Activated naive CD8-positive, alpha-beta T cell treated with anti-CD3 and anti-CD28 coated beads, Interleukin-2, amount 10 ng/mL, durations not matched to agents 7 days and 5 days (primary cell): ENCODE data around the gene HMCN2. TPM values are rescaled to one million over a fixed set of nuclear protein-coding genes. Genes with fewer than 3 reads are reported as not detected.
"Not testable (repeated sequence)": the region's sequence is repeated elsewhere in the genome, so short reads cannot be mapped to it uniquely, and the experiment has no call there.

Experiments used
- ATAC-seq: fragments of 150-1000 bp; cut with Tn5 transposase; one replicate; pipeline ENCODE4 v1.10.0; 2021; ENCODE audit warnings: low read depth, moderate library complexity
- POLR2A ChIA-PET: fragments of 350-600 bp; sonication (Branson Sonifier 250); formaldehyde crosslinking; loops from one replicate; lab custom pipeline; 2021; ENCODE audit warnings: antibody characterized with exemption; lab: Charles Lee
- DNase-seq: peaks from one replicate; pipeline ENCODE4 v3.0.0; 2021
- H3K27ac Mint-ChIP-seq: one replicate; pipeline ENCODE4 v1.8.0; 2022; ENCODE audit warnings: mild to moderate bottlenecking, mixed read lengths
- H3K27me3 Mint-ChIP-seq: one replicate; pipeline ENCODE4 v1.8.0; 2022; ENCODE audit warnings: mild to moderate bottlenecking, moderate library complexity, mixed read lengths
- H3K36me3 Mint-ChIP-seq: one replicate; pipeline ENCODE4 v1.8.0; 2021; ENCODE audit warnings: mild to moderate bottlenecking, mixed read lengths
- H3K4me1 Mint-ChIP-seq: one replicate; pipeline ENCODE4 v1.8.0; 2021; ENCODE audit warnings: mixed read lengths
- H3K4me3 Mint-ChIP-seq: one replicate; pipeline ENCODE4 v1.8.0; 2022; ENCODE audit warnings: mild to moderate bottlenecking, moderate library complexity, mixed read lengths
- H3K9me3 Mint-ChIP-seq: one replicate; pipeline ENCODE4 v1.8.0; 2021; ENCODE audit warnings: mixed read lengths
- total RNA-seq, 2 experiments: library from RNA; stranded (reverse); gene quantifications; one replicate each; pipeline ENCODE4 v1.2.3, GENCODE V29; 2021

HMCN2 gene
- total RNA-seq, 2 experiments from 2014 or later = not detected

DNA sequence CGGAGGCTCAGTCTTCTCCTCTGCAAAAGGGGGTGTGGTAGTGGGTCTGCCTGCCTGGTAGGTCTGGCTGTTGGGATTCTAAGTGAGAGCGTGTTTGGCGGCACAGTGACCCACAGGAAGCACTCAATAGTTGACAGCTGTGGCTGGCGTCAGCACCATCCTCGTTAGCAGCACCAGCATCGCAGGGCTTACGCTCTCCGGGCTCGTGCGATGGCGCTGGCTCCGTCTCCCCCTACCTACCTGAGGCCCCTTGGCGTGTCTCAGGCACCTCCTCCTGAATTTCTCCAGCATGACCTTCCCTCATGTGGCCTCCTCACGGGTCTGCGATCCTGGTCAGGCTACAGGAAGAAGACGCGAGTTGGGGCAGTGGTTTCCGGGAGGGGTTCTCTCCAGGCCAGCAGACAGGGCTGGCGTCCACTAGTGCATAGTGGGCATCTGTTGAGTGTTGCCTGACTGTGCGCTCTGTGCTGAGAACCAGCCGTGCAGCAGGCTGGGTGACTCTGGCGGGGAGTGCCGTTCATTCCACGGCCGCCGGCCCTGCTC is 66.9 kb downstream of the HMCN2 start:
- no peaks in the 10 kb centered on the region for H3K9me3 Mint-ChIP-seq
- peaks cover 17% of the 10 kb centered on the region for H3K27me3 Mint-ChIP-seq

GRCh38 chr9:130333041-130333711 is 67.6 kb downstream of the HMCN2 start:
- no peak overlapping the region for H3K27ac Mint-ChIP-seq
- H3K27me3 Mint-ChIP-seq = peaks cover 17% of the 10 kb centered on the region
- H3K4me3 Mint-ChIP-seq = no peak overlapping the region
- no peaks in the 10 kb centered on the region for H3K4me1 Mint-ChIP-seq
- H3K9me3 Mint-ChIP-seq = no peaks in the 10 kb centered on the region
- ATAC-seq (no peak), DNase-seq (no peak)
- POLR2A ChIA-PET = no interaction called here
- H3K36me3 Mint-ChIP-seq = no peaks in the 10 kb centered on the region

More for the DNA sequence above, 66.9 kb downstream of the HMCN2 start:
- ATAC-seq (no peak), DNase-seq (no peak)
- H3K36me3 Mint-ChIP-seq = no peaks in the 10 kb centered on the region
- POLR2A ChIA-PET = no interaction called here
- H3K27ac Mint-ChIP-seq = no peak overlapping the region
- H3K4me3 Mint-ChIP-seq = no peak overlapping the region
- no peaks in the 10 kb centered on the region for H3K4me1 Mint-ChIP-seq

DNA sequence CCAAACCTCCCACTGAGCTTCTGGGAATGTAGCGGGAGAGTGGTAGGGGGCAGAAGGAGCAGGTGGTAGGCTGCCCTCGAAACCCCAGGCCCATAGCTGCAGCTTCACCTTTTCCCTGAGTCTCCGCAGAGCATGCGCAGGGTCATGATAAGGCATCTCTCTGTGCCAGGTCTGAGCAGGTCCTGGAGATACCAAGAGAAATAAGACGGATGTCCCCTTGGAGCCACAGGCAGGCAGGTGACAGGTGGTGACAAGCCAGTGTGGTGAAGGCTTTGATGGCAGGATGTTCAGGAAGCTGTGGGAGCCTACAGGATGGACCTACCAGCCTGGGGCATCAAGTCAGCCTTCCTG is 68.1 kb downstream of the HMCN2 start:
- H3K27me3 Mint-ChIP-seq = peaks cover 14% of the 10 kb centered on the region
- ATAC-seq (no peak), DNase-seq (no peak)
- H3K27ac Mint-ChIP-seq = no peak overlapping the region
- H3K36me3 Mint-ChIP-seq = no peaks in the 10 kb centered on the region
- no peaks in the 10 kb centered on the region for H3K4me1 Mint-ChIP-seq
- no peak overlapping the region for H3K4me3 Mint-ChIP-seq
- H3K9me3 Mint-ChIP-seq = no peaks in the 10 kb centered on the region
- POLR2A ChIA-PET = no interaction called here

- H3K4me3 Mint-ChIP-seq = no peak overlapping the region
- H3K27me3 Mint-ChIP-seq = peaks cover 8% of the 10 kb centered on the region
- no peaks in the 10 kb centered on the region for H3K36me3 Mint-ChIP-seq
- no peaks in the 10 kb centered on the region for H3K4me1 Mint-ChIP-seq
- ATAC-seq = no peak
- DNase-seq = no peak
- POLR2A ChIA-PET = no interaction called here
- no peak overlapping the region for H3K27ac Mint-ChIP-seq
- no peaks in the 10 kb centered on the region for H3K9me3 Mint-ChIP-seq
Measured at GRCh38 chr9:130334915-130335314, 69.4 kb downstream of the HMCN2 start.

- no peak overlapping the region for H3K27ac Mint-ChIP-seq
- POLR2A ChIA-PET = no interaction called here
- H3K4me1 Mint-ChIP-seq = no peaks in the 10 kb centered on the region
- no peak for DNase-seq
- peaks cover 7% of the 10 kb centered on the region for H3K27me3 Mint-ChIP-seq
- H3K9me3 Mint-ChIP-seq = no peaks in the 10 kb centered on the region
- H3K4me3 Mint-ChIP-seq = no peak overlapping the region
- no peak for ATAC-seq
- no peaks in the 10 kb centered on the region for H3K36me3 Mint-ChIP-seq
Measured at GRCh38 chr9:130336027-130336610, 70.6 kb downstream of the HMCN2 start.

DNA sequence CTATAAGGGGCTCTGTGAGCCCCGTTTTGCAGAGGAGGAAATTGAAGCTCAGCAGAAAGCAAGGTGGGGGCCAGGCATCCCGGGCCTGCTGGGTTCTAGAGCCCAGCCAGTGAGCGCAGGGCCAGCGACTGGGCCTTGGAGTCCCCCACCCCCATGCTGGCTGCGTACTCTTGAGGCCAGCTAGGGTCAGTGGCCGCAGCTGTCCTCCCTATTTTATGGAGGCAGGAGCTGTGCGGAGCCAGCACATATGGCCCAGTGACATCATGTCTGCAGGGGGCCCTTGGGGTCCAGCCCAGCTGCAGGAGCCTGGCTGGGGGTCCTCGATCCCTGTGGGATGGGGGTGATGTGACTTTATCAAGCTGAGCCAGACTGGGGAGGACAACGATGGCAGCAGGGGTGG is 71.3 kb downstream of the HMCN2 start:
- peaks cover 7% of the 10 kb centered on the region for H3K27me3 Mint-ChIP-seq
- H3K4me1 Mint-ChIP-seq = no peaks in the 10 kb centered on the region
- no peak overlapping the region for H3K27ac Mint-ChIP-seq
- POLR2A ChIA-PET = no interaction called here
- no peak for DNase-seq
- no peaks in the 10 kb centered on the region for H3K9me3 Mint-ChIP-seq
- ATAC-seq = no peak
- no peaks in the 10 kb centered on the region for H3K36me3 Mint-ChIP-seq
- H3K4me3 Mint-ChIP-seq = no peak overlapping the region

GRCh38 chr9:130337318-130337717 is 71.8 kb downstream of the HMCN2 start:
- Mint-ChIP-seq H3K36me3 (no peaks in the 10 kb centered on the region), H3K27me3 (peaks cover 7% of the 10 kb centered on the region), H3K27ac (no peak overlapping the region), H3K4me3 (no peak overlapping the region), H3K4me1 (no peaks in the 10 kb centered on the region), H3K9me3 (no peaks in the 10 kb centered on the region)
- no peak for DNase-seq
- no peak for ATAC-seq
- POLR2A ChIA-PET = no interaction called here

DNA sequence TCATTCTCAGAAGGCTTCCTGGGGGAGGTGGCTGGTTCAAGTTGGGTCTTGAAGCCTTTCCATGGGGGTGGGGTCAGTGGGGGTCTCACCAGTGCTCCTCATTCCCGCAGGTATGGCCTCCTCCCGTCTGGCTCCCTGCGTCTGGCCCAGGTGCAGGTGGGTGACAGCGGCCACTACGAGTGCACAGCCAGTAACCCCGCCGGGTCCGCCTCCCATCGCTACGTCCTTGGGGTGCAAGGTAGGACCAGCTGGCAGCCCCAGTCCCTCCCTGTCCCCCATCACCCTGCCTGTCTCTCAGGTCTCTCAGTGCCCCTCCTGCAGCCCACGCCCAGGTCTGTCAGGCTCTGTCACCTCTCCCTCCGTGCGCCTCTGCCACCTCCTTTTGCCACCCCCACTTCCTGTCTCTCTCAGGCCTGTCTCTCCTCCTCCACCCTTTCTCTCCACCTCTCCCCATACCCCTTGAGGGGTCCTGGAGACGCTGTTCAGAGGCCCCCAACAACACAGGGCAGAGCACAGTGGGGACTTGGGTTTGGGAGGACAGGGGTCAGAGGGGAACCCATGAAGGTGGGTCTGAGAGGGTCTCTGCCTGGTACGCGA is 72.3 kb downstream of the HMCN2 start:
- Mint-ChIP-seq H3K9me3 (no peaks in the 10 kb centered on the region), H3K36me3 (no peaks in the 10 kb centered on the region), H3K4me1 (no peaks in the 10 kb centered on the region), H3K27ac (no peak overlapping the region), H3K4me3 (no peak overlapping the region), H3K27me3 (peaks cover 5% of the 10 kb centered on the region)
- POLR2A ChIA-PET = no interaction called here
- DNase-seq = no peak
- no peak for ATAC-seq

- H3K36me3 Mint-ChIP-seq, H3K27ac Mint-ChIP-seq, H3K9me3 Mint-ChIP-seq, H3K4me3 Mint-ChIP-seq, POLR2A ChIA-PET, H3K4me1 Mint-ChIP-seq, DNase-seq, ATAC-seq, H3K27me3 Mint-ChIP-seq: not testable (repeated sequence)
Measured at GRCh38 chr9:130338891-130339290, 73.3 kb downstream of the HMCN2 start.

GRCh38 chr9:130339306-130339705 is 73.7 kb downstream of the HMCN2 start:
- no peak overlapping the region for H3K27ac Mint-ChIP-seq

DNA sequence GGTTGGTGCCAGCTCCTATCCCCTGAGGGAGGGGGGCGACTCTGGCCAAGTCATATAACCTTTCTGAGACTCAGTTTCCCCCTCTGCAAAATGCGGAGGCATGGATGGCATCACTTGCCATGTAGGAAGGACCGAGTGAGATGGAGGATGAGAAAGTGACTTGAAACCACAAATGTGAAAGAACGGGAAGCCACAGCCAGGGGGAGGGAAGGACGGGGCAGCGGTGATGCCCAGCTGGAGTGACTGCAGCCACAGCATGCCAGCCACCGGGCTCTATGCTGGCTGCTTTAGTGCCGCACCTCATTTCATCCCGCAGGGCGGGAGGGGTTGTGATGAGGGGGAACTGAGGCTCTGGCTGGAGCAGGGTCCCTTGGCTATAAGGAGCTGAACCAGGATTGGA is 74.5 kb downstream of the HMCN2 start:
- no peaks in the 10 kb centered on the region for H3K4me1 Mint-ChIP-seq

More at GRCh38 chr9:130339306-130339705, 73.7 kb downstream of the HMCN2 start:
- POLR2A ChIA-PET = no interaction called here
- Mint-ChIP-seq H3K4me1 (no peaks in the 10 kb centered on the region), H3K9me3 (no peaks in the 10 kb centered on the region), H3K27me3 (peaks cover 2% of the 10 kb centered on the region), H3K36me3 (no peaks in the 10 kb centered on the region), H3K4me3 (no peak overlapping the region)
- no peak for ATAC-seq
- DNase-seq = no peak

DNA sequence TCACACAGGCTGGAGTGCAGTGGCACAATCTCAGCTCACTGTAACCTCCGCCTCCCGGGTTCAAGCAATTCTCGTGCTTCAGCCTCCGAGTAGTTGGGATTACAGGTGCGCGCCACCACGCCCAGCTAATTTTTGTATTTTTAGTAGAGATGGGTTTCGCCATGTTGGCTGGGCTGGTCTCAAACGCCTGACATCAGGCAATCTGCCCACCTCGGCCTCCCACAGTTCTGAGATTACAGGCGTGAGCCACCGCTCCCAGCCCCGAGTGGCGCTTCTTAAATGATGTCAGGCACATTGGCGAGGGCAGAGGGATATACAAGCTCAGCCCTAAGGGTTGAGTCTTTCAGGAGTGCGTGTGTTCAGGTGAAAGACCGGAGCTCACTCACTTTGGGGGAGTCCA is 75.0 kb downstream of the HMCN2 start:
- not testable (repeated sequence) for H3K4me1 Mint-ChIP-seq, H3K4me3 Mint-ChIP-seq, H3K27me3 Mint-ChIP-seq, ATAC-seq, H3K9me3 Mint-ChIP-seq, H3K27ac Mint-ChIP-seq, DNase-seq, H3K36me3 Mint-ChIP-seq
- POLR2A ChIA-PET = interaction anchor here (0.7 kb wide), 1 partner anchor 124 kb away, joined by 3 read pairs; no protein-coding TSS in a partner anchor

More for the DNA sequence above, 74.5 kb downstream of the HMCN2 start:
- Mint-ChIP-seq H3K27me3 (no peaks in the 10 kb centered on the region), H3K4me3 (no peak overlapping the region), H3K36me3 (no peaks in the 10 kb centered on the region), H3K9me3 (no peaks in the 10 kb centered on the region), H3K27ac (no peak overlapping the region)
- POLR2A ChIA-PET = interaction anchor here (0.7 kb wide), 1 partner anchor 123 kb away, joined by 3 read pairs; no protein-coding TSS in a partner anchor
- no peak for DNase-seq
- ATAC-seq = no peak

DNA sequence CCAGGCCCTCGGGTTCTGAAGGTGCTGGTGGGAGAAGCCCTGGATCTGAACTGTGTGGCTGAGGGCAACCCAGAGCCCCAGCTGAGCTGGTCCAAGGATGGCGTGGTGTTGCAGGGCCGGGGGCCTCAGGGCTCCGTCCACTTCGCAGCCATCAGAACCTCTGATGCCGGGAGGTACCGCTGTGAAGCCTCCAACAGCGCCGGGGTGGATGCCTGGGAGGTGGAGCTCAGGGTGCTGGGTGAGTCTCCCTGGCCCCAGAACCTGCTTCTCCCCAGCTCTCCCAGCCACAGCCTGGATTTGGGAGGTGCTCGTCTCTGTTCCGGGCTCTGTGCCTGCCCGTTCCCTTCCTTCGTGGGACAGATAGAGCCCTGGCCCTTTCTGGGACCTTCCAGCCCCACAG is 75.6 kb downstream of the HMCN2 start:
- Mint-ChIP-seq H3K36me3 (no peaks in the 10 kb centered on the region), H3K27me3 (no peaks in the 10 kb centered on the region), H3K4me3 (no peak overlapping the region), H3K27ac (no peak overlapping the region), H3K4me1 (no peaks in the 10 kb centered on the region), H3K9me3 (no peaks in the 10 kb centered on the region)
- POLR2A ChIA-PET = no interaction called here
- ATAC-seq (no peak), DNase-seq (no peak)
